ENCODE results near the gene IFNAR2. TPM values are rescaled to one million over a fixed set of nuclear protein-coding genes. Genes with fewer than 3 reads are reported as not detected.

The IFNAR2 gene
- polyA plus RNA-seq, 1 of the 3 experiments (the other 2 are of a cell fraction): 10.4 TPM

GRCh38 chr21:33198346-33199099, 31.2 kb upstream of the IFNAR2 start:
- 48% methylated on average over 9 of the region's 9 CpGs for WGBS (ENCODE audit: low lambda C conversion rate)
- no peaks in the 10 kb centered on the region for H3K36me3 ChIP-seq (replicated peaks in 1 of 2; ENCODE audit: control insufficient read depth in 1 of 2, insufficient read depth in 2 of 2, low read length in 1 of 2)
- ChIA-PET POLR2A (no interaction called here), CTCF (interaction anchor here (0.9 to 4.2 kb wide), 10 partner anchors 22 to 259 kb away, joined by 3 to 51 read pairs (median 6); no protein-coding TSS in a partner anchor)
- H3K9ac ChIP-seq: no peak overlapping the region
- H3K27ac ChIP-seq (ENCODE audit: low read depth in 2 of 2, low read length in 1 of 2): no peak overlapping the region
- H3K4me2 ChIP-seq: no peak overlapping the region
- H3K4me1 ChIP-seq (ENCODE audit: control insufficient read depth in 1 of 2, insufficient read depth in 2 of 2, low read depth in 1 of 2, low read length in 1 of 2): peaks cover 2 to 3% of the 10 kb centered on the region in 2 experiments; a peak in 3 of 4 replicates
- no peak for DNase-seq
- no peak overlapping the region for H3K4me3 ChIP-seq (ENCODE audit: low read depth in 2 of 2, low read length in 1 of 2)
- H3K79me2 ChIP-seq (ENCODE audit: insufficient read depth): no peaks in the 10 kb centered on the region
- H4K20me1 ChIP-seq (ENCODE audit: insufficient read depth): no peaks in the 10 kb centered on the region
- TF ChIP-seq MEF2A (IDR thresholded peaks at IDR 0.05; ENCODE audit: borderline replicate concordance, low read depth) (no peak), EP300 (IDR thresholded peaks at IDR 0.05; ENCODE audit: borderline replicate concordance in 1 of 2, low read depth in 1 of 2, low read length in 1 of 2) (no peak), NFIC (IDR thresholded peaks at IDR 0.05; ENCODE audit: borderline replicate concordance) (no peak), YY1 (IDR thresholded peaks at IDR 0.05; ENCODE audit: low read depth) (no peak), PBX3 (IDR thresholded peaks at IDR 0.05) (no peak), JUND (IDR thresholded peaks at IDR 0.05) (no peak), CHD2 (IDR thresholded peaks at IDR 0.05; ENCODE audit: low read length, partially characterized antibody) (no peak), USF2 (IDR thresholded peaks at IDR 0.05; ENCODE audit: borderline replicate concordance, low read depth, low read length) (no peak), FOSL2 (IDR thresholded peaks at IDR 0.05; ENCODE audit: borderline replicate concordance, low read depth) (no peak), GABPA (IDR thresholded peaks at IDR 0.05; ENCODE audit: low read depth) (no peak), MXI1 (IDR thresholded peaks at IDR 0.05; ENCODE audit: low read depth, low read length) (no peak), ZBTB33 (IDR thresholded peaks at IDR 0.05; ENCODE audit: borderline replicate concordance, low read depth) (no peak), GATA2 (CRISPR knock-in tag; IDR thresholded peaks at IDR 0.05) (no peak), RFX5 (IDR thresholded peaks at IDR 0.05; ENCODE audit: low read length) (no peak), NRF1 (IDR thresholded peaks at IDR 0.05; ENCODE audit: low read depth, low read length) (no peak)
- no peaks in the 10 kb centered on the region for H3K9me2 ChIP-seq
- H3F3A ChIP-seq (replicated peaks; ENCODE audit: insufficient read depth): peaks cover 5% of the 10 kb centered on the region
- no peak overlapping the region for H2AFZ ChIP-seq (ENCODE audit: low read depth)
- H3K9me3 ChIP-seq: no peaks in the 10 kb centered on the region
- peaks cover 20% of the 10 kb centered on the region; the same call in 1 of the 2 replicates for H3K27me3 ChIP-seq (ENCODE audit: insufficient read depth)

Data from SK-N-SH (cell line).